GM12878 (cell line): ENCODE results near the gene RET.

Experiments
- BHLHE40 ChIP-seq, 2 experiments: fragments of 450-650 bp in 1 of 2; IDR thresholded peaks; 2 replicates each; pipeline ENCODE4 v1.6.1; 2011 to 2017; ENCODE audit warnings: low read depth in 2 of 2, borderline replicate concordance in 1 of 2, improper control_type of control experiment in 1 of 2, low read length in 1 of 2, mild to moderate bottlenecking in 1 of 2
- EED ChIP-seq: sonication (generic); IDR thresholded peaks from 2 replicates; pipeline ENCODE4 v1.6.1; 2016; ENCODE audit warnings: antibody characterized with exemption, low read depth
- GABPA ChIP-seq: IDR thresholded peaks from 2 replicates; pipeline ENCODE4 v1.6.1; 2014; ENCODE audit warnings: antibody characterized with exemption, low read depth, mild to moderate bottlenecking, inconsistent platforms
- HDAC2 ChIP-seq: fragments of 200-600 bp; sonication (generic); IDR thresholded peaks from 2 replicates; pipeline ENCODE4 v1.6.1; 2017
- HDAC6 ChIP-seq: fragments of 200-600 bp; sonication (generic); IDR thresholded peaks from one replicate; pipeline ENCODE4 v1.8.0; 2017; ENCODE audit warnings: antibody characterized with exemption; ENCODE audit not compliant: unreplicated experiment
- NR2F1 ChIP-seq: fragments of 450-650 bp; conservative IDR thresholded peaks from 2 replicates; pipeline ENCODE4 v1.6.1; 2017; ENCODE audit warnings: mild to moderate bottlenecking
- RAD21 ChIP-seq: IDR thresholded peaks from 2 replicates; pipeline ENCODE4 v1.6.1; 2011; ENCODE audit warnings: mild to moderate bottlenecking, low read depth, low read length, moderate library complexity; ENCODE audit not compliant: insufficient read depth
- SIN3A ChIP-seq: IDR thresholded peaks from 2 replicates; pipeline ENCODE4 v1.6.1; 2012; ENCODE audit warnings: low read depth, low read length, improper control_type of control experiment
- TAF1 ChIP-seq: IDR thresholded peaks from 2 replicates; pipeline ENCODE4 v1.6.1; 2011; ENCODE audit warnings: mild to moderate bottlenecking, low read depth, low read length, borderline replicate concordance
- TF ChIP-seq, protein P1 (sequence below), 3 experiments: IDR thresholded peaks in 2 of 3; conservative IDR thresholded peaks in 1 of 3; 2 replicates each; pipeline ENCODE4 v1.5.1; 2011; ENCODE audit warnings: low read depth in 3 of 3, low read length in 3 of 3, mild to moderate bottlenecking in 3 of 3, control low read depth in 2 of 3, moderate library complexity in 2 of 3, inconsistent platforms in 1 of 3, mixed read lengths in 1 of 3; ENCODE audit not compliant: control insufficient read depth in 2 of 3, insufficient read depth in 1 of 3; ENCODE audit errors: extremely low read depth in 1 of 3
- TF ChIP-seq, protein P2 (sequence below): IDR thresholded peaks from 2 replicates; pipeline ENCODE4 v1.6.1; 2012; ENCODE audit warnings: low read length, inconsistent platforms
- TF ChIP-seq, protein P3 (sequence below): IDR thresholded peaks from 2 replicates; pipeline ENCODE4 v1.6.1; 2012; ENCODE audit warnings: low read depth, low read length, improper control_type of control experiment

GRCh38 chr10:43114743-43115611, 38.1 kb downstream of the RET start:
- TF ChIP-seq SIN3A (no peak), NR2F1 (no peak), TAF1 (no peak), HDAC6 (no peak), HDAC2 (no peak), BHLHE40 (IDR thresholded peaks at IDR 0.05; ENCODE audit: borderline replicate concordance in 1 of 2, low read depth in 2 of 2, low read length in 1 of 2) (no peak), GABPA (no peak), EED (no peak), RAD21 (no peak)
- TF ChIP-seq, protein P1, sequence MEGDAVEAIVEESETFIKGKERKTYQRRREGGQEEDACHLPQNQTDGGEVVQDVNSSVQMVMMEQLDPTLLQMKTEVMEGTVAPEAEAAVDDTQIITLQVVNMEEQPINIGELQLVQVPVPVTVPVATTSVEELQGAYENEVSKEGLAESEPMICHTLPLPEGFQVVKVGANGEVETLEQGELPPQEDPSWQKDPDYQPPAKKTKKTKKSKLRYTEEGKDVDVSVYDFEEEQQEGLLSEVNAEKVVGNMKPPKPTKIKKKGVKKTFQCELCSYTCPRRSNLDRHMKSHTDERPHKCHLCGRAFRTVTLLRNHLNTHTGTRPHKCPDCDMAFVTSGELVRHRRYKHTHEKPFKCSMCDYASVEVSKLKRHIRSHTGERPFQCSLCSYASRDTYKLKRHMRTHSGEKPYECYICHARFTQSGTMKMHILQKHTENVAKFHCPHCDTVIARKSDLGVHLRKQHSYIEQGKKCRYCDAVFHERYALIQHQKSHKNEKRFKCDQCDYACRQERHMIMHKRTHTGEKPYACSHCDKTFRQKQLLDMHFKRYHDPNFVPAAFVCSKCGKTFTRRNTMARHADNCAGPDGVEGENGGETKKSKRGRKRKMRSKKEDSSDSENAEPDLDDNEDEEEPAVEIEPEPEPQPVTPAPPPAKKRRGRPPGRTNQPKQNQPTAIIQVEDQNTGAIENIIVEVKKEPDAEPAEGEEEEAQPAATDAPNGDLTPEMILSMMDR (IDR thresholded peaks at IDR 0.05 in 2 of 3, conservative IDR thresholded peaks at IDR 0.05 in 1 of 3; ENCODE audit: control insufficient read depth in 2 of 3, extremely low read depth in 1 of 3, insufficient read depth in 1 of 3, low read depth in 3 of 3, low read length in 3 of 3), result no peak
- TF ChIP-seq, protein P2, sequence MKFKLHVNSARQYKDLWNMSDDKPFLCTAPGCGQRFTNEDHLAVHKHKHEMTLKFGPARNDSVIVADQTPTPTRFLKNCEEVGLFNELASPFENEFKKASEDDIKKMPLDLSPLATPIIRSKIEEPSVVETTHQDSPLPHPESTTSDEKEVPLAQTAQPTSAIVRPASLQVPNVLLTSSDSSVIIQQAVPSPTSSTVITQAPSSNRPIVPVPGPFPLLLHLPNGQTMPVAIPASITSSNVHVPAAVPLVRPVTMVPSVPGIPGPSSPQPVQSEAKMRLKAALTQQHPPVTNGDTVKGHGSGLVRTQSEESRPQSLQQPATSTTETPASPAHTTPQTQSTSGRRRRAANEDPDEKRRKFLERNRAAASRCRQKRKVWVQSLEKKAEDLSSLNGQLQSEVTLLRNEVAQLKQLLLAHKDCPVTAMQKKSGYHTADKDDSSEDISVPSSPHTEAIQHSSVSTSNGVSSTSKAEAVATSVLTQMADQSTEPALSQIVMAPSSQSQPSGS, result no peak
- TF ChIP-seq, protein P3, sequence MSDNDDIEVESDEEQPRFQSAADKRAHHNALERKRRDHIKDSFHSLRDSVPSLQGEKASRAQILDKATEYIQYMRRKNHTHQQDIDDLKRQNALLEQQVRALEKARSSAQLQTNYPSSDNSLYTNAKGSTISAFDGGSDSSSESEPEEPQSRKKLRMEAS, result no peak
